ENCODE measurements around the gene BICC1.
A peak's percentile ranks its signal among the peaks of the same experiment; 100 is the strongest.

Gene BICC1

GRCh38 chr10:58622246-58622645 lies 109.6 kb downstream of the BICC1 start:
- DNase-seq (ENCODE audit: extremely low read depth, low read depth), result no peak
- TF ChIP-seq CTCF (IDR thresholded peaks at IDR 0.05; ENCODE audit: low read depth, low read length), result no peak

GRCh38 chr10:58625070-58625469 lies 112.4 kb downstream of the BICC1 start:
- DNase-seq (ENCODE audit: extremely low read depth, low read depth), result peak; percentile 85

GRCh38 chr10:58627392-58627791 lies 114.7 kb downstream of the BICC1 start:
- no peak for DNase-seq (ENCODE audit: extremely low read depth, low read depth)
- no peak for TF ChIP-seq CTCF (IDR thresholded peaks at IDR 0.05; ENCODE audit: low read depth, low read length)

More at GRCh38 chr10:58625070-58625469, 112.4 kb downstream of the BICC1 start:
- no peak; the same call in 1 of the 2 replicates for TF ChIP-seq CTCF (IDR thresholded peaks at IDR 0.05; ENCODE audit: low read depth, low read length)

GRCh38 chr10:58631715-58632114 lies 119.0 kb downstream of the BICC1 start:
- no peak for DNase-seq (ENCODE audit: extremely low read depth, low read depth)
- no peak for TF ChIP-seq CTCF (IDR thresholded peaks at IDR 0.05; ENCODE audit: low read depth, low read length)

- DNase-seq (ENCODE audit: extremely low read depth, low read depth), result no peak
- TF ChIP-seq CTCF (IDR thresholded peaks at IDR 0.05; ENCODE audit: low read depth, low read length), result no peak
These were observed 119.5 kb downstream of the BICC1 start for GRCh38 chr10:58632216-58632615.

GRCh38 chr10:58637352-58637751 lies 124.7 kb downstream of the BICC1 start:
- no peak for TF ChIP-seq CTCF (IDR thresholded peaks at IDR 0.05; ENCODE audit: low read depth, low read length)
- DNase-seq (ENCODE audit: extremely low read depth, low read depth), result peak; percentile 92

GRCh38 chr10:58638388-58638787 lies 125.7 kb downstream of the BICC1 start:
- DNase-seq (ENCODE audit: extremely low read depth, low read depth), result no peak
- no peak for TF ChIP-seq CTCF (IDR thresholded peaks at IDR 0.05; ENCODE audit: low read depth, low read length)
